RKO (cell line): ENCODE data around the gene DCAF11.
"Not testable (repeated sequence)": the region's sequence is repeated elsewhere in the genome, so short reads cannot be mapped to it uniquely, and the experiment has no call there.

ENCODE experiments used
- DNase-seq: peaks from one replicate; pipeline ENCODE4 v3.0.0-alpha.2; 2016; ENCODE audit warnings: low spot score

Gene DCAF11

DNA sequence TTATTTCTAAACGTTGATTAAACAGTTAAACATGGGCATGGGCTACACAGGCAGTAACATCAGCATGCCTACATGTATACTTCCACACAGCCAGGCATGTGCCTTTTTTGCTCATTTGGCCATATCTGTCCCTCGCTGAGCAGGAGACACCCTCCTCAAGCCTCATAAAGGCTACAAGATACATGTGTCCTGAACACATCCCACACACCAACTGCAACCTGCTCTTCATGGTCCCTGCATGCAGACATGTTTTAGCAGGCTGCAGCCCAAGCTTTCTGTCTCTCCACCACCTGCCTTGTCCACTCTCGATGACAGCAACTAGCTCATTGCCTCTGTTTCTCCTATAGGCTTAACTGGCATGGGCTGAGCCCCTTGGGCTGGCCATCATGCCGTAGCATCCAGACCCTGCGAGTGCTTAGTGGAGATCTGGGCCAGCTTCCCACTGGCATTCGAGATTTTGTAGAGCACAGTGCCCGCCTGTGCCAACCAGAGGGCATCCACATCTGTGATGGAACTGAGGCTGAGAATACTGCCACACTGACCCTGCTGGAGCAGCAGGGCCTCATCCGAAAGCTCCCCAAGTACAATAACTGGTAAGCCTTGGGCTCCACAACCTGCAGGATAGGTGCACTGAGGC lies 17.9 kb upstream of the DCAF11 start:
- no peak for DNase-seq

DNA sequence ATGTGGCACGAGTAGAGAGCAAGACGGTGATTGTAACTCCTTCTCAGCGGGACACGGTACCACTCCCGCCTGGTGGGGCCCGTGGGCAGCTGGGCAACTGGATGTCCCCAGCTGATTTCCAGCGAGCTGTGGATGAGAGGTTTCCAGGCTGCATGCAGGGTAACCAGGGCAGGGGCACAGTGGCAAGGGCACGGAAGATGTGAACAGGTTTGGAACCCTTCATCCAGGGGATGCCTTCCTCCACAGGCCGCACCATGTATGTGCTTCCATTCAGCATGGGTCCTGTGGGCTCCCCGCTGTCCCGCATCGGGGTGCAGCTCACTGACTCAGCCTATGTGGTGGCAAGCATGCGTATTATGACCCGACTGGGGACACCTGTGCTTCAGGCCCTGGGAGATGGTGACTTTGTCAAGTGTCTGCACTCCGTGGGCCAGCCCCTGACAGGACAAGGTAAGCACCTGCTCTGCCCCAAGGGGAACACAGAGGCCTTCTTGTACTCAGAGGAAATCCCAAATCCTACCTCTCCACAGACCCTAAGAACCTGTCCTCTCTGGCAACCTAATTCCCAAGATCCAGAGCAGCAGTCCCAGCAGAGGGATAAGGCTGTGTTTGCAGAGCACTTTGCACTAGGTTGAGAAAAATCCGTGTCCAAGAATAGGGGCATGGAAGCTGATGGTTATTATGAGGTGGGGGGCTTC lies 16.2 kb upstream of the DCAF11 start:
- DNase-seq, result no peak

DNA sequence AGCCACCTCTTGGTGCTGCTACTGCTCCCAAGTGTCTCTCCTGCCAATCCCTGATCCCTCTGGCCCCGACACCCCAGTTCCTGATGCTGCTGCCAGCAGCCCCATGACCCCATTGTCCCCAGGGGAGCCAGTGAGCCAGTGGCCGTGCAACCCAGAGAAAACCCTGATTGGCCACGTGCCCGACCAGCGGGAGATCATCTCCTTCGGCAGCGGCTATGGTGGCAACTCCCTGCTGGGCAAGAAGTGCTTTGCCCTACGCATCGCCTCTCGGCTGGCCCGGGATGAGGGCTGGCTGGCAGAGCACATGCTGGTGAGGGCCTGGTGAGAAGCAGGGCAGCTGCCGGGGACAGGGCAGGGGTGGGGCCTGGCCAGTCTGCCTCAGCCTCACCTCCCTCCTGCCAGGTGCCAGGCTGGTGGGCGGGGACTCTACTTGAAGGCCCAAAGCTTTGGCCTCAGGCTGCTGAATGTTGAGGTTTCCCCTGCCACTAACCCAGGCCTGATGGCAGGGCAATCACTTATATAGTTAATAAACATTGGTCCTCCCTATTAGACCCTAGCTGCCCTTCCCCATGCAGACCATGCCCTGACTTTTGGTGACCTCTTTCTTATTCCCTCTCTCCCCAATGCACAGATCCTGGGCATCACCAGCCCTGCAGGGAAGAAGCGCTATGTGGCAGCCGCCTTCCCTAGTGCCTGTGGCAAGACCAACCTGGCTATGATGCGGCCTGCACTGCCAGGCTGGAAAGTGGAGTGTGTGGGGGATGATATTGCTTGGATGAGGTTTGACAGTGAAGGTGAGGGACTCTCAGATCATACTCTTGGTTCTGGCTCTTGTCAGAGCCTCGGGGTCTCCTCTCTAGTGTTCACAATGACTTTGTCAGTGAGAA lies 15.4 kb upstream of the DCAF11 start:
- no peak for DNase-seq

DNA sequence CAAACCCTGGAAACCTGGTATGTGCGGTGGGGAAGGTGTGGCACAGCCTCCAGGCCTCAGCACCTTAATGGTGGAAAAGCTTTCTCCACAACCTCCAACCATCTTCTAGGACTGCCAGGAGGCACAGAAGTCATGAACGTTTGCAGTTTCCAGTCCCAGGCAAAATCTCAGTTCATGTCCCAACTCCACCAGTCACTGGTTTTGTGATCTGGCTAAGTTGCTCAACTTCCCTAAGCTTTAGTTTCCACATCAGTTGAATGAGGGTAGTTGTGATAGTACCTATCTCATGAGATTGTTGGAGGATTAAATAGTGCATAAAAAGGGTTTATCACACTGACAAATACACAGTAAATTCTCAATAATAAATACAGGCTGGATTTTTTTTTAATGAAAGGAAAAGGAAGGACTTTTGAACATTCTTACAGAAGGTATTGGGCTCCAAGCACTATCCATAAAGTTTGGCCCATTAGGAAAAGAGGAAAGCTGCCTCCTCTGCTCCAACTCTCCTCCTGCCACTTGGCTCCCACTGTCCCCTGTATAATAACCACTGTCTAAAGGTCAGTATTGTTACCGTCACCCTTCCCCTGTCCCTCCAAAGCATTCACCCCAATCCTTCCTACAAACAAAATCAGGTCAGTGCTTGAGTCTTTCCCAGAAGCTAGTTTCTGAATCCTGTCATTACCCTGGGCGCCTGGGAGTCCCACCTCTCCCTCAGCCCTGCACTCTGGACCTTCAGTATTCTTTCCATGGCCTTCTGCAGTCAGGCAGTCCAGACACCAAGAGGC lies 14.2 kb upstream of the DCAF11 start:
- no peak for DNase-seq

DNA sequence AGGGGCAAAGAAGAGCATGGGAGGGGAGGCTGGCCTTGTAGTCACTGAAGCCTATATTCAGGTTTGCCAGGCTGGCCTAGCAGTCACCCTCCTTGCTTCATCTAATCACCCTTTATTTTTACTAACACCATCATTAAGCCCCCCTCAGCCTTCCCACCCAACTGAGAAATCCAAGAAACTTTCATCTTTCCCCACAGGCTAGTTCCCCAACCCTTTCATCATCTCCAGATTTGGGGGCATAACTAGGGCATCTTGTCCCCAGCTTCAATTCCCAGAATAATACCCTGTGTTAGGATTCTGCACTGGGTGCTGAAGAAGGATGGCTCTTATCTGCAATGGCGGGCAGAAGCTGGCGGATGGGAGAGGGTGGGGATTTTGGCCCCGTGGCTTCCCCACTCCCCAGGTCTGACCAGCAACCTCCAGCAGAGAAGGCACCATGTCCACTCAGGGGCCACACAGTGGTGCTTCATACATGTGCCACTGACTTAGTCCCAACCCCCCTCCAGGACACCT lies 13.5 kb upstream of the DCAF11 start:
- DNase-seq, result no peak

DNA sequence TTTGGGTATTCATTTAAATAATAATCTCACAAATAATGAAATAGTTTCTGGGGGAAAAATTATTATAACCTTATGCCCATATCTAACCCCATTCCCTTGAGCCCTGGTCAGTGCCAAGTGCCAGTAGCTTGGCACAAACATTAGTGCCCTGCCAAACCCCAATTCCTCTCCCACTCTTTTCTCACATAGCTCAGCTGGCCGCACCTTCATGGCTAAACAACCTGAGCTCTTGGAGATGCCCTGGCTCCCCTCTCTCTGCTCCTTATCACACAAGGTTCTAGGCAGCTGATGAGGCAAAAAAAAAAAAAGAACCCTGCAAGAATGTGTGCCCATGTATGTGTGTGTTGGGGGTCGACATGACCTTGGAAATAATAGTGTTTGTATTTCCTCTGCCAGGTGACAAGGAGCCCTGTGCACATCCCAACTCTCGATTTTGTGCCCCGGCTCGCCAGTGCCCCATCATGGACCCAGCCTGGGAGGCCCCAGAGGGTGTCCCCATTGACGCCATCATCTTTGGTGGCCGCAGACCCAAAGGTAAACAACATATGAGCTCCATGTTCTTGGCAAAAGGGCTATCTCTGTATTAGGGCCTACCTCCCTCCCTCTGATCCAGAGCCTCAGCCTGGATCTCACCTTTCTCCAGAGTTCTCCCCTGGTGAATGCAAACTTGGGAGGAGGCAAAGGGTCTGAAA lies 12.1 kb upstream of the DCAF11 start:
- no peak for DNase-seq

DNA sequence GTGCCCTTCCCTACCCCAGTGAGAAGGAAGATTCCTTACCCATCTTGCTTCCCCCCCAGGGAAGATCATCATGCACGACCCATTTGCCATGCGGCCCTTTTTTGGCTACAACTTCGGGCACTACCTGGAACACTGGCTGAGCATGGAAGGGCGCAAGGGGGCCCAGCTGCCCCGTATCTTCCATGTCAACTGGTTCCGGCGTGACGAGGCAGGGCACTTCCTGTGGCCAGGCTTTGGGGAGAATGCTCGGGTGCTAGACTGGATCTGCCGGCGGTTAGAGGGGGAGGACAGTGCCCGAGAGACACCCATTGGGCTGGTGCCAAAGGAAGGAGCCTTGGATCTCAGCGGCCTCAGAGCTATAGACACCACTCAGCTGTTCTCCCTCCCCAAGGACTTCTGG lies 11.1 kb upstream of the DCAF11 start:
- no peak for DNase-seq

DNA sequence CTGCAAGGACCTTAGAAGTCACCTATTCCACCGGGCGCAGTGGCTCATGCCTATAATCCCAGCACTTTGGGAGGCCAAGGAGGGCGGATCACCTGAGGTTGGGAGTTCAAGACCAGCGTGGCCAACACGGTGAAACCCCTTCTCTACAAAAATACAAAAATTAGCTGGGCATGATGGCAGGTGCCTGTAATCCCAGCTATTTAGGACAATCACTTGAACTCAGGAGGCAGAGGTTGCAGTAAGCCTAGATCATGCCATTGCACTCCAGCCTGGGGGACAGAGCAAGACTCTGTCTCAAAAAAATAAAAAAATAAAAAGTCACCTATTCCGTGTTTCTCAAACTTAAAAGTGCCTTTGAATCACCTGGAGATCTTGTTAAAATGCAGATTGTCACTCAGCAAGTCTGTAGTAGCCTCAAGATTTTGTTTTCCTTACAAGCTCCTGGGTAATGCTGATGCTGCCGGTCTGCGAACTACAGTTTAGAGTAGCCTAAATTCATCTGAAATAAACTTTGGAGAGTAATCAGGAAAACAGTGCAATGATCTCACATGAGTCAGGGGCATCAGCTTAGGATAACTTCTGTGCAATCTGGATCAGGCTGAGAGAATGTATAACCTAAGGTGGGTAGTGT lies 8.9 kb upstream of the DCAF11 start:
- not testable (repeated sequence) for DNase-seq

DNA sequence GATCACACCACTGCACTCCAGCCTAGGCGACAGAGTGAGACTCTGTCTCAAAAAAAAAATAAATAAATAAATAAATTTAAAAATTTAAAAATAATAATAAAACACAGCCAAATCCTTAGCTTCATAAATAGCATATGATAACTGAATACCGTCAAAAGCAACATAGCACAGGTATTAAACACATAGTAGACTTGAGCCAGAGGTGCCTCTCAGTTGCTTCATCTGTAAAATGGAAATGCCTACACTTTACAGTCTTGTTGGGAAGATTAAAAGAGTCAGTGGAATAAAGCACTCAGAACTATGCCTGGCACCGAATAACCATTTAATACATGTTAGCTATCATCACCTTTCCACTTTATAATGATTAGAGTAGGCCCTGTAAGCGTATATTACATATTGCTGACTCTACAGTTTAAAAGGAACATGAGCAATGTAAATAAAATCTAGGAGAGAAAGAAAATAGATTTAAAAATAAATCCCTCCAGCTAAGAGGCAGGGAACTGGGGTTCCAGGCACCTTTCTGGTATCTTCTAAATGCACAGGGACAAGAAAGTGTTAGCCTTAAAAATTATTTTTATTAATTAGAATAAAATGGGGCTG lies 7.8 kb upstream of the DCAF11 start:
- DNase-seq, result no peak

DNA sequence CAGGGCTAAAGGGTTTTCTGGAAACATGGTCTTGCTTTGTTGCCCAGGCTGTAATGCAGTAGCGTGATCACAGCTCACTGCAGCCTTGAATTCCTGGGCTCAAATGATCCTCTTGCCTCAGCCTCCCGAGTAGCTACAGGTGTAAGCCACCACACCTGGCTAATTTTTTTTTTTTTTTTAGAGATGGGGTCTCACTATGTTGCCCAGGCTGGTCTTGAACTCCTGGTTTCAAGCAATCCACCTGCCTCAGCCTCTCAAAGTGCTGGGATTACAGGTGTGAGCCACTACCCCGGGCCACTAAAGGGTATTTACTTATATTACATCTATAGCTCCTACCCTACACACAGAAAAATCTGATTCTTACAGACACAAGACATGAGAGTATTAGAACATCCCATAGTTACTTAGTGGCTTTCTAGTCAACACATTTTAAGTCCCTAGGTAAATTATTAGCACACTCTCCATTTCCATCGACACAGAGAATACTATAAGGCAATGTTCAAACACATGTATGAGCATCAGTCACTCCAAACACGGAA lies 6.2 kb upstream of the DCAF11 start:
- DNase-seq, result no peak

DNA sequence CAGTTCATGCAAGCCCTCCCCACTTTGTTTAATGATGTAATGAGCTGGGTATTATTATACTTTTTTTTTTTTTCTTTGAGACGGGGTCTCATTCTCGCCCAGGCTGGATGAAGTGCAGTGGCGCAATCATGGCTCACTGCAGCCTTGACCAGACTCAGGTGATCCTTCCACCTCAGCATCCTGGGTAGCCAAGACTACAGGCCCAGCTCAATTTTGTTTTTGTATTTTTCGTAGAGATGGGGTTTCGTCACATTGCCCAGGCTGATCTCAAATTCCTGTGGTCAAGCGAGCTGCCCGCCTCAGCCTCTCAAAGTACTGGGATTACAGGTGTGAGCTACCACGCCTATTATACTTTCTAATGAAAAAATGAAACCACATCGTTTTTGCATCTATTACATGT lies 4.5 kb upstream of the DCAF11 start:
- no peak for DNase-seq

DNA sequence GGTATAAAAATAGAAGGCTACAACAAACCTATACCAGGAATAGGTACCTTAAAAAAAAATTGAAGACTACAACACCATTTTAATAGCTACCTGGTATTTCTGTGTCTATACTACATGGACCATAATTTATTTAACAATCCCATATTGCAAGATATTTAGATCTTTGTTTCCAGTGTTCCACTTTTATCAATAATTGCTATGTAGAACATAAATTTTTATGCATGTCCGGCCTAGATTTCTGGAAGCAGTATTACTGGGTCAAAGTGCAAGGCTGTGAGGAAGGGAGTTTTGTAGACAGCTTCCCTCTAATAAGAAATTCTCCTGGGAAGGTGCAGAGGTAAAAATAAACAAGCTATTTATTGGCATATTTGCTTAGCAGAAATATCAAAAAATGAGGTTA lies 4.1 kb upstream of the DCAF11 start:
- no peak for DNase-seq

DNA sequence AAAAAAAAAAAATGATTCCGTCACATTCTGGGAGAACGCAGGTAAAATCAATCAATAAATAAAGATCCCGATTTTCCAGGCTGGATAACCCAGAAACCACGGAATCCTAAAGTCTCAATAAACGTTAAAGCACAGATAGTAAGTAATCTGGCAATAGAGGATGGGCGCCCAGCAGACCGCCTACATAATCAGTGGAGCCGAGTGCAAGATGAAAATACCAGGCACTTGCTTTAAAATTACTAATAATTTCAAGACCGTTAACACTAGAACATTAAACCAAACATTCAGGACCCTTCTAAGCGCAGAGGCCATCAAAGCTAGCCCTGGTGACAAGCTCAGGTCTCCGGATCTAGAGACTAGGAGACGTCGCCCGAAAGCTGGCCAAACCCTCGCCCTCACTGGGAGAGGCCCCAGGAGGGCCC lies 1.2 kb upstream of the DCAF11 start:
- no peak for DNase-seq

DNA sequence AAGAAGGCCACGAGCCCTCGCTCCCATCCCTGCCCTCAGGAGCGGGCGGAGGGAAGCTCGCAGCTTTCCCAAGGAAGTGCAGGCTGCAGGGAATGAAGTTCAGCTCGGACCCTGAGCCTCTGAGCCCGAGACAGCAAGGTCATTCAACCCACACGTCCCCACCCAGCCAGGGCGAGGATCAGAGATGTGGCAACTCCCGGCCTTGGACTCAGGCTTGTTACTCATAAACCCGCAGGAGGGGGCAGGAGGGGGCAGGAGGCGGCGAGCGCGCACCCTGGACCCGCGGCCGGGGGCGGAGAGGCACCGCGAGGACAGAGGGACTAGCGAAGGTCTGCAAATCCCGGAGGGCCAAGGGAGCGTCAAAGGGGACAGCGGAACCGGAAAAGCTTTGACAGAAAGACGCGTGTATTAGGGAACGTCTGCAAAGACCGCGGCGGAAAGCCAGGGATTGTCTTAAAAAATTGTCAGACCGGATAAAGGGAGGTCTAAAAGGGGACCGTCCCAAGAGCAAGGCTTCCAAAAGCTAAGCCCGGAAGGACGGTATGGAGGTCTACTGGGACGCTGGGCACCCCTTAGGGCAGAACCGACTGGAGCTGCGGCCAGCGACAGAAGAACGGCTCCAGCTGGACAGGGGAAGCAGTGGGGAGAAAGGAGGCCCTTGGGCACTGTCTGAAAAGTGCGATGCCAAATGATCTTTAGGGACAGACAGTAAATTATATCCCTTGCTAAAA lies 611 bp upstream of the DCAF11 start:
- DNase-seq, result peak; percentile 96

DNA sequence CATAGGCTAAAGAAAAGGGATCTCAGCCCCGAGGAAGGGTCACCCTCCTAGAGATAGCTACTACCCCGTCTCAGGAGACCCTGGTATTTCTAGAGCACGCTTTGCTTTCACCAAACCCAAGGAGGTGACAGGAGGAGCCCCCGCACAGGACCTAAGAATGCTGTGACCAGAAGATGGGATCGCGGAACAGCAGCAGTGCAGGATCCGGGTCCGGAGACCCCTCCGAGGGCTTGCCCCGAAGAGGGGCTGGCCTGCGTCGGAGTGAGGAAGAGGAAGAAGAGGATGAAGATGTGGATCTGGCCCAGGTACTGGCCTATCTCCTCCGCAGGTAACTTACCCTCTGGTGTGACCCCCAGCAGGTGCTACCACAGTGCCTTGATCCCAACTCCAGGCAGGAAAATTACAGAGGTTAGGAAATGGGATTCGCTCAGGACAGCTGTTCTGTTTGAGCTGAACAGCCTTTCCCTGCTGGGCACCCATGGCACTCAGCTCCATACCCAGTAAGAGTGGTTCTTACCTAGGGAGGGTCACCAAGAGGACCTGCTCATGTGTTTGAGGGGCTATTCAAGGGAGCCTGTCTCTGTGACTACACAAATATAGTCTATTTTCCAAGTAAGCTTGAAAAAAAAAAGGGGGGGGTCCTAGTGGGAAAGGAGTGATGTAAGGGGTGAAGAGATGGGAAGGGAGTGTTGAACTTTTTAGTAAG lies 998 bp downstream of the DCAF11 start:
- DNase-seq, result no peak

DNA sequence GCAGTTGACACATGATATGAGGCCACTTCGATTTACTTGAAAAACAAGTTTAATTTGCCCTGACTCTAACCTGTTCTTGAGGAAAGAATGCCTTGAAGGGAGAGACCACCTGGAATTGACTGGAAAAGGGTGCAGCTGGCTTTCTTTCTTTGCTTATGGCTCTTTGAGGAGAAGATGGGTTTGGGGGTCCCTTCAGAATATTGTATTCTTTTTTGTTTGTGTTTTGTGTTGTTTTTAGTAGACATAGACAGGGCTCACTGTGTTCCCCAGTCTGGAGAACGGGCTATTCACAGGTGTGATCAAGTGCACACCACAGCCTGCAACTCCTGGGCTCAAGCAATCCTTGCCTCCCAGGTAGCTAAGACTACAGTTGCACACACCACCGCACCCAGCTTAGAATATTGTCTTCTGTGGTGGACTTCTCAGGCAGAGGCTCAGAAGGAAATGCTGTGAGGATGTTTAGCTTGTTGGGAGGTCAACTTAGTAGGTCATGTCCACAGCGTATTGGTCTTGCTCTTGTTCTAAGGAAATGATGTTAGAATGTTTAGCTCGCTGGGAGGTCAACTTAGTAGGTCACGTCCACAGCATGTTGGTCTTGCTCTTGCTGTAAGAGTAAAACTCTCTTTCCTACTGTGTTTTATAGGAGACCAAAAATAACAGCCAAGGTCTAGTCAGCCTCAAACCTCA lies 1.7 kb downstream of the DCAF11 start:
- no peak for DNase-seq

DNA sequence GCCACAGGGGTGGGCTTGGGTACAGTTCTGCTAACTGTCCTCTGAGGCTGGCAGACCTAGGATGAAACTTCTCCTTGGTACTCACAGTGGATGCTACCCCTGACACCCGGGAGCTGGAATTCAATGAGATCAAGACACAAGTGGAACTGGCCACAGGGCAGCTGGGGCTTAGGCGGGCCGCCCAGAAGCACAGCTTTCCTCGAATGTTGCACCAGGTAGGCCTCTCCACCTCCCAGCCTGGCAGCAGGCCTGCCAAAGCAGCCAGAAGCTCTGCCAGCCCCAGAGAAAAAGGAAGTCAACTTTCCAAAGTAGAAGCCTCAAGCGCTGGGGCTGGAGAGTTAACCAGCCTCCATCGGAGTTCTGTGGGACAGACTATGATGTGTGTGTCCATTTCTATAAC lies 2.6 kb downstream of the DCAF11 start:
- no peak for DNase-seq

DNA sequence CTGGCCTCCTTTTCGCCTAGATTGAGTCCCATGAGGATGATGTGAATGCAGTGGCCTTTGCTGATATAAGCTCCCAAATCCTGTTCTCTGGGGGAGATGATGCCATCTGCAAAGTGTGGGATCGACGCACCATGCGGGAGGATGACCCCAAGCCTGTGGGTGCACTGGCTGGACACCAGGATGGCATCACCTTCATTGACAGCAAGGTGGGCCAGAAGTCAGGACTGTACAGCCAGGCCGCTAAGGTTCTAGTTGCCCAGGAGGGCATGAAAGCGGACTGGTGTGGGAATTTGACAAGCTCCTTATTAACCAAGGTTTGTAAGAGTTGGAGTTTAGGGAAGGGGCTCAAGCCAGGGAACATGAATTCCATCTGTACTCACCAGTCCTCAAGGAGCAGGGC lies 5.1 kb downstream of the DCAF11 start:
- DNase-seq, result no peak
